ENCODE measurements around the gene PALLD. TPM values are rescaled to one million over a fixed set of nuclear protein-coding genes. Genes with fewer than 3 reads are reported as not detected.

The PALLD gene
- total RNA-seq, 1 experiment from 2014 or later: 18.3 TPM

DNA sequence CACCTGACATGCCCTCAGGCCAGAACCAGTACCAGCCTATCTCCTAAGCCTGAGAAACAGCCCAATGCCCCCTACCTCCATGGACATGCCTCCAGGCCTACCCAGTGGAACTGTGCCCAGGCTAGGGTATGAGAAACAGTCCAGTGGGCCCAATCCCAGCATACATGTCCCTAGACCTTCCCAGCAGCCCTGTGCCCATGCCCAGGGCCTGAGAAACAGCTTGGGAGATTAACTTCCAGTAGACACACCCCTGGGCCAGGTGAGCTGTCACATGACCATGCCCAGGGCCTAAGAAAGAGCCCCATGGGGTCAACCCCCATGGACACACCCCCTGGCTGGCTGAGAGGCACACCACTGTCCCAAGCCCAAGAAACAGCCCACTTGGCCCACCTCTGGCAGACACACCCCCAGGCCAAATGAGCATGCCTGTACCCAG lies 434.4 kb downstream of the PALLD start:
- Histone ChIP-seq H2BK15ac (ENCODE audit: low read depth, low read length) (no peak overlapping the region), H3K9me3 (ENCODE audit: control insufficient read depth, low read depth, low read length) (no peaks in the 10 kb centered on the region), H3K4ac (ENCODE audit: low read depth, low read length) (no peak overlapping the region), H2BK120ac (ENCODE audit: low read depth, low read length, poor library complexity, severe bottlenecking) (no peak overlapping the region), H3K4me1 (ENCODE audit: insufficient read depth, low read length) (no peaks in the 10 kb centered on the region), H3K27me3 (ENCODE audit: insufficient read depth, low read length) (no peaks in the 10 kb centered on the region), H4K20me1 (ENCODE audit: control insufficient read depth, insufficient read depth, insufficient read length) (no peaks in the 10 kb centered on the region), H3K56ac (ENCODE audit: insufficient read length, low read depth, low read length) (no peak overlapping the region), H3K9ac (ENCODE audit: extremely low read depth, insufficient read length, low read length) (no peak overlapping the region), H3K23ac (ENCODE audit: insufficient read length, low read depth, low read length) (no peak overlapping the region), H3T11ph (ENCODE audit: low read length) (no peak overlapping the region), H4K5ac (ENCODE audit: insufficient read length, low read depth, low read length) (no peak overlapping the region), H4K91ac (ENCODE audit: insufficient read length, low read depth, low read length) (no peak overlapping the region), H2BK20ac (ENCODE audit: low read depth, low read length, poor library complexity, severe bottlenecking) (no peak overlapping the region), H3K79me2 (ENCODE audit: insufficient read depth, low read length) (no peaks in the 10 kb centered on the region), H3K14ac (ENCODE audit: insufficient read depth, low read length) (no peak overlapping the region), H2AK5ac (ENCODE audit: insufficient read length, low read length) (no peak overlapping the region), H3K4me2 (ENCODE audit: insufficient read depth, insufficient read length, low read length) (no peak overlapping the region), H3K23me2 (ENCODE audit: insufficient read length, low read depth, low read length, poor library complexity, severe bottlenecking) (no peaks in the 10 kb centered on the region), H4K8ac (replicated peaks; ENCODE audit: insufficient read length, low read depth, low read length) (no peak overlapping the region), H3K18ac (ENCODE audit: insufficient read length, low read depth, low read length) (no peak overlapping the region), H2BK12ac (ENCODE audit: insufficient read length, low read depth, low read length) (no peak overlapping the region), H2AFZ (ENCODE audit: low read length) (no peak overlapping the region), H3K27ac (ENCODE audit: insufficient read length, low read depth, low read length) (no peak overlapping the region), H3K79me1 (ENCODE audit: insufficient read depth, low read depth, low read length, poor library complexity, severe bottlenecking) (no peaks in the 10 kb centered on the region), H2BK5ac (ENCODE audit: insufficient read length, low read length) (no peak overlapping the region)
- Mint-ChIP-seq H3K27me3 (ENCODE audit: low read depth) (no peaks in the 10 kb centered on the region), H3K36me3 (ENCODE audit: insufficient read depth in 1 of 3, low read depth in 3 of 3) (peaks cover 11 to 39% (median 12%) of the 10 kb centered on the region in 3 experiments), H3K27ac (peak overlapping the region in 1 of 3 experiments; percentile 56; a peak in 2 of 7 replicates), H3K4me1 (peaks cover 6 to 10% of the 10 kb centered on the region in 2 experiments; a peak in 2 of 4 replicates), H3K4me3 (no peak overlapping the region), H3K9me3 (peaks cover 17 to 18% of the 10 kb centered on the region in 2 experiments)
- DNase-seq: no peak
- TF ChIP-seq, protein P1, sequence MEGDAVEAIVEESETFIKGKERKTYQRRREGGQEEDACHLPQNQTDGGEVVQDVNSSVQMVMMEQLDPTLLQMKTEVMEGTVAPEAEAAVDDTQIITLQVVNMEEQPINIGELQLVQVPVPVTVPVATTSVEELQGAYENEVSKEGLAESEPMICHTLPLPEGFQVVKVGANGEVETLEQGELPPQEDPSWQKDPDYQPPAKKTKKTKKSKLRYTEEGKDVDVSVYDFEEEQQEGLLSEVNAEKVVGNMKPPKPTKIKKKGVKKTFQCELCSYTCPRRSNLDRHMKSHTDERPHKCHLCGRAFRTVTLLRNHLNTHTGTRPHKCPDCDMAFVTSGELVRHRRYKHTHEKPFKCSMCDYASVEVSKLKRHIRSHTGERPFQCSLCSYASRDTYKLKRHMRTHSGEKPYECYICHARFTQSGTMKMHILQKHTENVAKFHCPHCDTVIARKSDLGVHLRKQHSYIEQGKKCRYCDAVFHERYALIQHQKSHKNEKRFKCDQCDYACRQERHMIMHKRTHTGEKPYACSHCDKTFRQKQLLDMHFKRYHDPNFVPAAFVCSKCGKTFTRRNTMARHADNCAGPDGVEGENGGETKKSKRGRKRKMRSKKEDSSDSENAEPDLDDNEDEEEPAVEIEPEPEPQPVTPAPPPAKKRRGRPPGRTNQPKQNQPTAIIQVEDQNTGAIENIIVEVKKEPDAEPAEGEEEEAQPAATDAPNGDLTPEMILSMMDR (conservative IDR thresholded peaks at IDR 0.05): no peak

Measured in H9 (cell line).